Panc1 (cell line): Measurements from ENCODE around the gene CCDC178. TPM values are rescaled to one million over a fixed set of nuclear protein-coding genes. Genes with fewer than 3 reads are reported as not detected.
A peak's percentile ranks its signal among the peaks of the same experiment; 100 is the strongest.

Experiments
- ATAC-seq: fragments of 200-7000 bp; cut with Tn5 transposase; 2 replicates; pipeline ENCODE4 v1.9.1; 2020; ENCODE audit warnings: mild to moderate bottlenecking, moderate library complexity
- BruUV-seq: library from RNA; stranded (reverse); fragments of 400-500 nt; replicated peaks from 2 replicates; lab custom pipeline; 2021; lab: Mats Ljungman, UMichigan
- CTCF ChIA-PET: fragments of 300-600 bp; sonication (Branson Sonifier 250); formaldehyde crosslinking; loops from one replicate; lab custom pipeline; 2022; ENCODE audit warnings: antibody characterized with exemption; lab: Charles Lee
- POLR2A ChIA-PET: fragments of 300-600 bp; sonication (Branson Sonifier 250); formaldehyde crosslinking; loops from one replicate; lab custom pipeline; 2022; ENCODE audit warnings: antibody characterized with exemption; lab: Charles Lee
- DNase-seq: peaks from one replicate; pipeline ENCODE4 v3.0.0-alpha.2; 2010; ENCODE audit warnings: low read depth, low spot score
- H3K27ac ChIP-seq: 2 replicates; pipeline ENCODE4 v1.5.1; 2011; ENCODE audit warnings: mild to moderate bottlenecking, low read length, inconsistent platforms
- H3K27me3 ChIP-seq: fragments of 200-500 bp; sonication (Bioruptor generic); 2 replicates; pipeline ENCODE4 v1.6.0; 2014; ENCODE audit warnings: low read length, inconsistent platforms; ENCODE audit not compliant: control insufficient read depth, insufficient read depth
- H3K36me3 ChIP-seq: fragments of 200-500 bp; sonication (Bioruptor generic); 2 replicates; pipeline ENCODE4 v1.5.1; 2014; ENCODE audit warnings: inconsistent platforms, mild to moderate bottlenecking, low read length, moderate library complexity; ENCODE audit not compliant: control insufficient read depth, insufficient read depth
- H3K4me1 ChIP-seq: 2 replicates; pipeline ENCODE4 v1.5.1; 2011; ENCODE audit warnings: inconsistent platforms, mild to moderate bottlenecking, low read length, moderate library complexity; ENCODE audit not compliant: control insufficient read depth, insufficient read depth
- H3K4me3 ChIP-seq, 2 experiments: 2 replicates each; pipeline ENCODE4 v1.5.1; 2011 to 2012; ENCODE audit warnings: low read depth in 2 of 2, low read length in 2 of 2, mild to moderate bottlenecking in 2 of 2, inconsistent platforms in 1 of 2, moderate library complexity in 1 of 2
- H3K9me3 ChIP-seq: fragments of 200-500 bp; sonication (Bioruptor generic); 2 replicates; pipeline ENCODE4 v1.5.1; 2014; ENCODE audit warnings: low read depth, mild to moderate bottlenecking, inconsistent platforms, low read length, moderate library complexity; ENCODE audit not compliant: control insufficient read depth, insufficient read depth
- CTCF ChIP-seq: fragments of 450-650 bp; IDR thresholded peaks from 2 replicates; pipeline ENCODE4 v1.5.1; 2017; ENCODE audit warnings: mild to moderate bottlenecking
- POLR2AphosphoS5 ChIP-seq: IDR thresholded peaks from 2 replicates; pipeline ENCODE4 v1.6.1; 2012; ENCODE audit warnings: mild to moderate bottlenecking, low read depth, low read length, moderate library complexity
- REST ChIP-seq, 2 experiments: IDR thresholded peaks; 2 replicates each; pipeline ENCODE4 v1.6.1; 2011 to 2012; ENCODE audit warnings: low read depth in 2 of 2, control low read depth in 1 of 2, low read length in 1 of 2, mild to moderate bottlenecking in 1 of 2, moderate library complexity in 1 of 2; ENCODE audit not compliant: insufficient read depth in 1 of 2
- SIN3A ChIP-seq: IDR thresholded peaks from 2 replicates; pipeline ENCODE4 v1.6.1; 2012; ENCODE audit warnings: low read depth, mild to moderate bottlenecking, low read length, moderate library complexity, borderline replicate concordance; ENCODE audit not compliant: insufficient read depth
- TCF7L2 ChIP-seq: IDR thresholded peaks from 2 replicates; pipeline ENCODE4 v1.6.1; 2011; ENCODE audit warnings: mild to moderate bottlenecking, low read depth, low read length, inconsistent platforms
- in situ Hi-C: cut with HindIII; loops from 2 replicates; pipeline ENCODE4 v1.10.0; 2016; ENCODE audit warnings: low sequenced_read_pairs, low pct_unique_long_range_greater_than_20kb
- intact Hi-C: fragments of 100-400 bp; cut with micrococcal nuclease; formaldehyde crosslinking; loops from one replicate; pipeline ENCODE4 v1.10.0; 2022; ENCODE audit not compliant: unreplicated experiment
- total RNA-seq: library from RNA; stranded (reverse); gene quantifications from one replicate; pipeline ENCODE4 v1.2.1, GENCODE V29; 2021; ENCODE audit not compliant: unreplicated experiment

Gene CCDC178
- total RNA-seq, 1 experiment from 2014 or later, result not detected

- no TSS peak for BruUV-seq
These were observed 540.7 kb downstream of the CCDC178 start for GRCh38 chr18:32899819-32900218.

GRCh38 chr18:32896776-32897547, 543.6 kb downstream of the CCDC178 start:
- TF ChIP-seq SIN3A (no peak), TCF7L2 (no peak), POLR2AphosphoS5 (no peak), CTCF (no peak), REST (IDR thresholded peaks at IDR 0.05; ENCODE audit: insufficient read depth in 1 of 2, low read depth in 2 of 2, low read length in 1 of 2) (no peak)
- H3K4me1 ChIP-seq, result no peaks in the 10 kb centered on the region
- ChIA-PET POLR2A (no interaction called here), CTCF (no interaction called here)
- H3K27ac ChIP-seq, result no peak overlapping the region
- no peaks in the 10 kb centered on the region for H3K27me3 ChIP-seq
- intact Hi-C loops, result no loop called here
- no peak for ATAC-seq
- in situ Hi-C loops, result no loop called here
- H3K9me3 ChIP-seq, result peaks cover 3% of the 10 kb centered on the region; the same call in 1 of the 2 replicates
- no peaks in the 10 kb centered on the region for H3K36me3 ChIP-seq
- H3K4me3 ChIP-seq, result no peak overlapping the region
- no peak for DNase-seq
- BruUV-seq, result no TSS peak

More at GRCh38 chr18:32899819-32900218, 540.7 kb downstream of the CCDC178 start:
- TF ChIP-seq SIN3A, result no peak
- TF ChIP-seq CTCF, result peak; percentile 12; the same call in 1 of the 2 replicates
- POLR2A ChIA-PET, result no interaction called here
- no peaks in the 10 kb centered on the region for H3K36me3 ChIP-seq
- CTCF ChIA-PET, result interaction anchor here (1.0 kb wide), 1 partner anchor 311 kb away, joined by 3 read pairs; no protein-coding TSS in a partner anchor
- intact Hi-C loops, result no loop called here
- DNase-seq (no peak), ATAC-seq (no peak)
- H3K9me3 ChIP-seq, result peaks cover 3% of the 10 kb centered on the region; the same call in 1 of the 2 replicates
- no peak overlapping the region for H3K27ac ChIP-seq
- no peaks in the 10 kb centered on the region for H3K27me3 ChIP-seq
- H3K4me3 ChIP-seq, result no peak overlapping the region
- no peaks in the 10 kb centered on the region for H3K4me1 ChIP-seq
- in situ Hi-C loops, result no loop called here
